Hepatocyte (in vitro differentiated cells): Measurements from ENCODE around the gene UNC13A. TPM values are rescaled to one million over a fixed set of nuclear protein-coding genes. Genes with fewer than 3 reads are reported as not detected.

Experiments used
- DNase-seq: peaks from one replicate; pipeline ENCODE4 v3.0.0-alpha.2; 2016; ENCODE audit warnings: low spot score
- H2AFZ ChIP-seq: fragments of 200-600 bp; sonication (generic); 2 replicates; pipeline ENCODE4 v1.6.0; 2016; ENCODE audit warnings: antibody characterized with exemption, mild to moderate bottlenecking
- H3K27ac ChIP-seq: fragments of 200-600 bp; sonication (generic); 2 replicates; pipeline ENCODE4 v1.5.1; 2016; ENCODE audit warnings: mild to moderate bottlenecking
- H3K27me3 ChIP-seq: fragments of 200-600 bp; sonication (generic); 2 replicates; pipeline ENCODE4 v1.6.1; 2016
- H3K36me3 ChIP-seq: fragments of 200-600 bp; sonication (generic); replicated peaks from 2 replicates; pipeline ENCODE4 v1.5.1; 2016; ENCODE audit warnings: low read depth; ENCODE audit not compliant: insufficient read depth
- H3K4me1 ChIP-seq: fragments of 200-600 bp; sonication (generic); 2 replicates; pipeline ENCODE4 v1.5.1; 2016; ENCODE audit warnings: mild to moderate bottlenecking, moderate library complexity; ENCODE audit not compliant: insufficient read depth
- H3K4me2 ChIP-seq: fragments of 200-600 bp; sonication (generic); 2 replicates; pipeline ENCODE4 v1.6.0; 2016
- H3K4me3 ChIP-seq: fragments of 200-600 bp; sonication (generic); 2 replicates; pipeline ENCODE4 v1.5.1; 2016; ENCODE audit warnings: mild to moderate bottlenecking
- H3K79me2 ChIP-seq: fragments of 200-600 bp; sonication (generic); 2 replicates; pipeline ENCODE4 v1.6.0; 2017; ENCODE audit warnings: mild to moderate bottlenecking
- H3K9me2 ChIP-seq: fragments of 200-600 bp; sonication (generic); replicated peaks from 2 replicates; pipeline ENCODE4 v1.6.0; 2017; ENCODE audit warnings: mild to moderate bottlenecking; ENCODE audit not compliant: insufficient read depth
- H3K9me3 ChIP-seq: fragments of 200-600 bp; sonication (generic); 2 replicates; pipeline ENCODE4 v1.5.1; 2016; ENCODE audit warnings: low read depth, mild to moderate bottlenecking
- H4K20me1 ChIP-seq: fragments of 200-600 bp; sonication (generic); 2 replicates; pipeline ENCODE4 v1.6.0; 2016; ENCODE audit warnings: mild to moderate bottlenecking; ENCODE audit not compliant: insufficient read depth, poor library complexity, severe bottlenecking
- CTCF ChIP-seq: fragments of 200-600 bp; sonication (generic); IDR thresholded peaks from 2 replicates; pipeline ENCODE4 v1.5.1; 2016; ENCODE audit warnings: antibody characterized with exemption, mild to moderate bottlenecking; ENCODE audit not compliant: poor library complexity
- EZH2 ChIP-seq: fragments of 200-600 bp; sonication (generic); IDR thresholded peaks from 2 replicates; pipeline ENCODE4 v1.6.1; 2016; ENCODE audit warnings: antibody characterized with exemption, mild to moderate bottlenecking, borderline replicate concordance
- EZH2phosphoT487 ChIP-seq: fragments of 200-600 bp; sonication (generic); IDR thresholded peaks from one replicate; pipeline ENCODE4 v1.6.1; 2018; ENCODE audit warnings: antibody characterized with exemption, mild to moderate bottlenecking, low read depth, moderate library complexity; ENCODE audit not compliant: unreplicated experiment, severe bottlenecking
- WGBS: methylation state at CpG from one replicate; pipeline ENCODE4 v1.1.6; 2016; ENCODE audit warnings: low lambda C conversion rate; ENCODE audit errors: missing lambda C conversion rate; 5-methylcytosine and 5-hydroxymethylcytosine counted together
- polyA plus RNA-seq: library from polyadenylated mRNA; unstranded; fragments of >200 nt; fragmentation: Nextera tagmentation; extraction: Ambion mirVana; gene quantifications from 2 replicates; pipeline ENCODE4 v1.2.1, GENCODE V29; 2016
- total RNA-seq: library from RNA; depleted of rRNA; stranded (reverse); fragments of >200 nt; gene quantifications from 2 replicates; pipeline ENCODE4 v1.2.3, GENCODE V29; 2014

Gene UNC13A
- total and polyA plus RNA-seq, 2 experiments from 2014 or later = 0.10 TPM; not detected in 1

GRCh38 chr19:17711851-17712250 is 23.7 kb upstream of the UNC13A start:
- Histone ChIP-seq H3K4me3 (no peak overlapping the region), H3K9me3 (no peaks in the 10 kb centered on the region), H3K9me2 (no peaks in the 10 kb centered on the region), H3K4me2 (no peak overlapping the region), H3K4me1 (no peaks in the 10 kb centered on the region), H3K27me3 (peaks cover 3% of the 10 kb centered on the region), H3K27ac (no peak overlapping the region), H4K20me1 (no peaks in the 10 kb centered on the region), H2AFZ (no peak overlapping the region), H3K79me2 (no peaks in the 10 kb centered on the region), H3K36me3 (no peaks in the 10 kb centered on the region)
- DNase-seq = no peak
- 79% methylated on average over 6 of the region's 6 CpGs for WGBS
- no peak for TF ChIP-seq CTCF
- no peak for TF ChIP-seq EZH2phosphoT487
- no peak for TF ChIP-seq EZH2

- Histone ChIP-seq H3K27ac (no peak overlapping the region), H3K36me3 (no peaks in the 10 kb centered on the region), H3K27me3 (peaks cover 4% of the 10 kb centered on the region), H3K9me3 (no peaks in the 10 kb centered on the region), H4K20me1 (no peaks in the 10 kb centered on the region), H3K9me2 (no peaks in the 10 kb centered on the region), H3K4me3 (no peak overlapping the region), H3K4me1 (no peaks in the 10 kb centered on the region), H3K79me2 (no peaks in the 10 kb centered on the region), H3K4me2 (no peak overlapping the region), H2AFZ (no peak overlapping the region)
- TF ChIP-seq EZH2 (no peak), EZH2phosphoT487 (no peak), CTCF (no peak)
- WGBS = 21% methylated on average over 17 of the region's 17 CpGs
- DNase-seq = no peak
Measured at GRCh38 chr19:17706750-17707181, 18.6 kb upstream of the UNC13A start.

GRCh38 chr19:17703824-17704463 is 15.8 kb upstream of the UNC13A start:
- 67% methylated on average over 11 of the region's 11 CpGs for WGBS
- no peak for DNase-seq

More at GRCh38 chr19:17703824-17704463, 15.8 kb upstream of the UNC13A start:
- no peaks in the 10 kb centered on the region for H4K20me1 ChIP-seq
- H3K4me2 ChIP-seq = no peak overlapping the region
- no peak overlapping the region for H3K4me3 ChIP-seq
- H3K27me3 ChIP-seq = peaks cover 6% of the 10 kb centered on the region
- no peak overlapping the region for H3K27ac ChIP-seq
- H3K79me2 ChIP-seq = no peaks in the 10 kb centered on the region
- H3K4me1 ChIP-seq = no peaks in the 10 kb centered on the region
- TF ChIP-seq EZH2 (no peak), CTCF (peak; percentile 53)
- H3K9me2 ChIP-seq = no peaks in the 10 kb centered on the region
- no peak overlapping the region for H2AFZ ChIP-seq
- no peaks in the 10 kb centered on the region for H3K9me3 ChIP-seq
- no peaks in the 10 kb centered on the region for H3K36me3 ChIP-seq
